ENCODE measurements around the gene MDGA2.

Gene MDGA2

GRCh38 chr14:47485421-47485820 is 190.0 kb downstream of the MDGA2 start:
- no peak for DNase-seq (ENCODE audit: low spot score)

- DNase-seq (ENCODE audit: low spot score), result no peak
These were observed 192.0 kb downstream of the MDGA2 start for GRCh38 chr14:47483449-47483848.

GRCh38 chr14:47471075-47471474 is 204.3 kb downstream of the MDGA2 start:
- DNase-seq (ENCODE audit: low spot score), result no peak

- DNase-seq (ENCODE audit: low spot score), result no peak
These were observed 208.5 kb downstream of the MDGA2 start for GRCh38 chr14:47466916-47467315.

GRCh38 chr14:47454025-47454424 is 221.4 kb downstream of the MDGA2 start:
- no peak for DNase-seq (ENCODE audit: low spot score)

- no peak for DNase-seq (ENCODE audit: low spot score)
These were observed 228.3 kb downstream of the MDGA2 start for GRCh38 chr14:47447076-47447475.

- DNase-seq (ENCODE audit: low spot score), result peak; percentile 22
These were observed 233.2 kb downstream of the MDGA2 start for GRCh38 chr14:47442211-47442610.

- no peak for DNase-seq (ENCODE audit: low spot score)
These were observed 235.5 kb downstream of the MDGA2 start for GRCh38 chr14:47439953-47440352.

- peak; percentile 65 for DNase-seq (ENCODE audit: low spot score)
These were observed 236.7 kb downstream of the MDGA2 start for GRCh38 chr14:47438650-47439140.

- peak; percentile 23 for DNase-seq (ENCODE audit: low spot score)
These were observed 240.0 kb downstream of the MDGA2 start for GRCh38 chr14:47435331-47435965.

- DNase-seq (ENCODE audit: low spot score), result peak; percentile 15
These were observed 247.8 kb downstream of the MDGA2 start for GRCh38 chr14:47427629-47428028.

- DNase-seq (ENCODE audit: low spot score), result no peak
These were observed 250.1 kb downstream of the MDGA2 start for GRCh38 chr14:47425302-47425701.

- no peak for DNase-seq (ENCODE audit: low spot score)
These were observed 253.2 kb downstream of the MDGA2 start for GRCh38 chr14:47422191-47422590.

- DNase-seq (ENCODE audit: low spot score), result no peak
These were observed 263.9 kb downstream of the MDGA2 start for GRCh38 chr14:47411523-47411922.

- DNase-seq (ENCODE audit: low spot score), result no peak
These were observed 283.1 kb downstream of the MDGA2 start for GRCh38 chr14:47392326-47392725.

GRCh38 chr14:47390831-47391504 is 284.4 kb downstream of the MDGA2 start:
- no peak for DNase-seq (ENCODE audit: low spot score)

GRCh38 chr14:47389535-47389934 is 285.9 kb downstream of the MDGA2 start:
- no peak for DNase-seq (ENCODE audit: low spot score)

GRCh38 chr14:47366006-47366405 is 309.4 kb downstream of the MDGA2 start:
- DNase-seq (ENCODE audit: low spot score), result no peak

GRCh38 chr14:47365233-47365632 is 310.2 kb downstream of the MDGA2 start:
- peak; percentile 93 for DNase-seq (ENCODE audit: low spot score)

- no peak for DNase-seq (ENCODE audit: low spot score)
These were observed 322.2 kb downstream of the MDGA2 start for GRCh38 chr14:47353186-47353585.

GRCh38 chr14:47346849-47347248 is 328.6 kb downstream of the MDGA2 start:
- DNase-seq (ENCODE audit: low spot score), result no peak

GRCh38 chr14:47345016-47345415 is 330.4 kb downstream of the MDGA2 start:
- no peak for DNase-seq (ENCODE audit: low spot score)

GRCh38 chr14:47332939-47333338 is 342.5 kb downstream of the MDGA2 start:
- no peak for DNase-seq (ENCODE audit: low spot score)

- DNase-seq (ENCODE audit: low spot score), result peak; percentile 35
These were observed 343.3 kb downstream of the MDGA2 start for GRCh38 chr14:47332106-47332505.
